ENCODE measurements around the gene GPC1. TPM values are rescaled to one million over a fixed set of nuclear protein-coding genes. Genes with fewer than 3 reads are reported as not detected.

Gene GPC1
- polyA plus RNA-seq, 1 donor: 28.1 TPM

GRCh38 chr2:240429341-240429871 lies 6.1 kb upstream of the GPC1 start:
- DNase-seq: no peak

DNA sequence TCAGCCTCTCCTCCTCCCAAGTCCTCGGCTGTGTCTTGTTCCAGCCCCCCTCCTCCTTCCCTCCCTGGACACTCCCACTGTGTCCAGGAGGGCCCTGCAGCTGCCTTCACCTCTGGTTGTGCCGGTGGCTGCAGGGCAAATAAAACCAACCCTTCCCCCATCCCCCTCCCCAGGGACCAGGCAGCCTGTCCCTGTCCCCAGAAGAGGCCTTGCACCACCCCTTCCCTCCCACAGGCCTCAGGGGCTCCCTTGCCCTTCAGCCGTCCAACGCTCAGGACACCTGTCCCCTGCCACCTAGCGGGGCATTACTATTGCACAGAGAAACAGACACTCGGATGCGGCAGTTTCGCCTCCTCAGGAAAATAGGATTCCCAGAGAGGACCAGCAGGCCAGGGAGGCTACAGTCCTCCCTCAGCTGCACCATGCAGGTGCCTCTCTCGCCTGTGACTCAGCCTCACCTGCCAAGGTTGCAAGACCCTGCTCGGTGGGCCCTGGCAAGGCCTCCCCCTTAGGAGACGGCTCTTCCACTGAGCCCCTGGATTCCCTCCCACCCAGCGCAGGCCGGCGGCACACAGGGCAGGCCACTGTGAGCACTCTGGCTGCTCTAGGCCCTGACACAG lies 5.5 kb upstream of the GPC1 start:
- DNase-seq: no peak

GRCh38 chr2:240430595-240430994 lies 4.9 kb upstream of the GPC1 start:
- DNase-seq: no peak

DNA sequence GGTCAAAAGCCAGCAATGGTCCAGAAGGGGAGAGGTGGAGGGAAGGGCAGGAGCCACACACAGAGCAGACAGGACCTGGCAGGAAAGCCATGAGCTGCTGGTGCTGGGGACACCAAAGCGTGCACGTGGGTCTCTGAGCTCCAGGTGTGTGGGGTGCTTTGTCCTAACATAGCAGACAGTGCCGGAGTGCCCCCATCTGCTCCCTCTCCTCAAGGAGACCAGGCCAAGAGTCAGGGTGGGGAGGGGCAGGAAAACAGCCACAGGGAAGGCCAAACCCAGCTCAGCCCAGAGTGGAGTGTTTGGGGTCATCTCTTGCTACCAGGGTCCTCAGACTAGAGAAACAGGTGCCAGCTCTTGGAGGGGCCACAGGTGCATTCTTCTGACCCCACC lies 4.2 kb upstream of the GPC1 start:
- no peak for DNase-seq

DNA sequence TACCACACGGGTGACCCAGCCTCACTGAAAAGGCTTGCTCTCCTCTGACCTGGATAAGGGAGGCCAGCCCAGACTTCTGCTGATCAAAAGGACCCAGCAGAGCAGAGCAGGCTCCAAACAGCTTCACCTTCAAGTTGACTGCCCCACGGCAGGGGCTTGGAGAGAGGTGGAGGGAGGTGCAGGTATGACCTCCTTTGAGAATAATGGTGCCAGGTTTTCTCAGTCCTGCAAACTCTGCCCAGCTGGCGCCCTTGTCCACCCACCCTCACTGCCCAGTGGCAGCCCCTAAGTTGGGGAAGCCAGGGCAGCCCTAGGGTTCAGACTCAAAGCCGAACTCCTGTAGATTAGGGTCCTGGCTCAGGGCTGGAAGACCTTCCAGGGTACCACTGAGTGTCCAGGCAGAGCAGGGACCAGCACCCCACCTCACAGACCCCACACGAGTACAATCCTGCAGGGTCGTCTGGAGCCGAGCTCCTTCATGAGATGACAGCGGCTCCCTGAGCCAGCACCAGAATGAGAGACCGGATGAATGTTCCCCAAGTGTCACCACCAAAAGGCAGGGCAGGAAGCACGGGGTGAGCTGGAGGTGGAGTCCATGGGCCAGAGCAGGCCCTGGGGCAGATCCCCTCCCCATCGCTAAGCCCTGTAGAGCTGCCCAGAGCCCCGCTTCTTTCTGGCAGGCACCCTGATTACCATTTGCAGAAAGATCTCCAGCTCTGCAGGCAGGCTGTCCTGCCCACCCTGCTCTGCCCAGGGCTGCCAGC lies 3.6 kb upstream of the GPC1 start:
- DNase-seq: no peak

- DNase-seq: no peak
Observed at GRCh38 chr2:240432430-240432819, 3.0 kb upstream of the GPC1 start.

DNA sequence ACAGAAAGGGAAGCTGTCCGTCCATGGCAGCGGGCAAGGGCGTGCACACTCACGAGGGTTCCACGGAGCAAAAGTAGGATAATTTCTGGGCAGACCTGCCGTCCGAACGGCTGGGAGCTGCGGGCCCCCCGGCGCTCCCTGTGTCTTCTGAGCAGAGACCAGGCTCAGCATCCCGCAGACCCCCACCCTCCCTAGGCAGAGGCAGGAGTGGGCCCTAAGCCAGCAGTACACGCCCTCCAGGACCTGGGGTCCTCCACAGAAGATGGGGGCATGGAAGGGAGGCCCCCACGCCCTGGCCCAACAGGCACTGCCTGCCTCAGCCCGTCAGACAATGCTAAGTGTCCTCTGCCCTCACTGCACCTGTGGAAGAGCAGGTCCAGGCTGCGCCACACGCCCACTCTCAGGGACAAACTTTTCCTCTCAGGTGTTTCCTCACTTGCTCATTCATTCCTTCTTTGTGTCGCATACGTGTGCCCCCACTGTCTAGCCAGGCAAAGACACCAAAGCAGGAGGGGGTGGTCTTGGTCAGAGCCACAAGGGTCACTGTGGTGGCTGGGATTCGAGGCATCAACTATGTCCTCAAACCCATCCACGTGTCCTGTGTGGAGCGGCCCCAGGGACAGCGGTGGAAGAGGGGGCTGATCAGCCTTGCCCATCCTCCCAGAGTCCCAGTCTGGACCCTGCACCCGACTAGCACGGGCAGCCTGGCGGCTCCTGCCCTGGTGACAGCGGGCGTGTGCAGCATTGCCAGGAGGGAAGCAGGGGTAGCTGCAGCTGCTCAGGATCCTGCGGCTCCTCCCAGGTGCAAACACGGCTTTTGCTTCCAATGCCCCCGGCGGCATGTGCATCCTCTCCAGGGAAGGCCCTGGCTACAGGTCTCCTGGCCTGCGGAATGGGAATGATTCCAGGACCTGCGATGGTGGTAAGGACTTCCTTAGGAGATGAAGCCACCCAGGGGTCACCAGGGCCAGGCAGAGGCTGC lies 2.4 kb upstream of the GPC1 start:
- DNase-seq: no peak

- DNase-seq: no peak
Observed at GRCh38 chr2:240433973-240434727, 1.3 kb upstream of the GPC1 start.

- peak; percentile 88 for DNase-seq
Observed at GRCh38 chr2:240434728-240435456, 571 bp upstream of the GPC1 start.

DNA sequence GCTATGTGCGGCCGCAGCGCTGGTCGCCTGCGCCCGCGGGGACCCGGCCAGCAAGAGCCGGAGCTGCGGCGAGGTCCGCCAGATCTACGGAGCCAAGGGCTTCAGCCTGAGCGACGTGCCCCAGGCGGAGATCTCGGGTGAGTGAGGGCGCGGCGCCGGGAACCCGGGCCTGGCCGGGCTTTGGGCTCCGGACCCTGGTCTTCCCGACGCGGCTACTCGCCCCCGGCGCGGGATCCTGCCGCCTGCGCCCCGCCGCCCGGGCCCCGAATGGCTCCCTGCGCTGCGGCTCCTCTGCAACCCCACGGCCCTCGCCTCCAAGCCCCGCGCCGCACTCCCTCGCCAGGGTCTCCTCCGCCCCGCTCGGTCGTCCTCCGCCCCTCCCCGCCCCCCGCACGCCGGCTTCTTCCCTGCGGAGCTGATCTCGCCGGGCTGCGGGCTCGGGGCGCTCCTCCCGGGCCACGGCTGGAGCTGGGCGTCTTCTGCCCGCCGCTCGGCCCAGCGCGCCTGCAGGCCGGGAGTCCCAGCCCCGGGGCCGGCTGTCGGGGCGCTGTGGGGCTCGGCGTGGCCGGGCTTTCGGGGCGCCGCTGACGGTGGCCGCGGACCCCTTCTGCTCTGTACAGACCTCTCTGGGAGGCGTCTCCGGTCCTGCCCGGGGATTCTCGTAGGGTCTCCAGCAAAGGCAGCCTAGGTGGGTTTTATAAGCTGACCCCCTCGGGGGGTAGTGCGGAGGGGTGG lies 652 bp downstream of the GPC1 start:
- DNase-seq: no peak

GRCh38 chr2:240436683-240437550 lies 1.5 kb downstream of the GPC1 start:
- DNase-seq: no peak

GRCh38 chr2:240437551-240437860 lies 2.0 kb downstream of the GPC1 start:
- DNase-seq: no peak

DNA sequence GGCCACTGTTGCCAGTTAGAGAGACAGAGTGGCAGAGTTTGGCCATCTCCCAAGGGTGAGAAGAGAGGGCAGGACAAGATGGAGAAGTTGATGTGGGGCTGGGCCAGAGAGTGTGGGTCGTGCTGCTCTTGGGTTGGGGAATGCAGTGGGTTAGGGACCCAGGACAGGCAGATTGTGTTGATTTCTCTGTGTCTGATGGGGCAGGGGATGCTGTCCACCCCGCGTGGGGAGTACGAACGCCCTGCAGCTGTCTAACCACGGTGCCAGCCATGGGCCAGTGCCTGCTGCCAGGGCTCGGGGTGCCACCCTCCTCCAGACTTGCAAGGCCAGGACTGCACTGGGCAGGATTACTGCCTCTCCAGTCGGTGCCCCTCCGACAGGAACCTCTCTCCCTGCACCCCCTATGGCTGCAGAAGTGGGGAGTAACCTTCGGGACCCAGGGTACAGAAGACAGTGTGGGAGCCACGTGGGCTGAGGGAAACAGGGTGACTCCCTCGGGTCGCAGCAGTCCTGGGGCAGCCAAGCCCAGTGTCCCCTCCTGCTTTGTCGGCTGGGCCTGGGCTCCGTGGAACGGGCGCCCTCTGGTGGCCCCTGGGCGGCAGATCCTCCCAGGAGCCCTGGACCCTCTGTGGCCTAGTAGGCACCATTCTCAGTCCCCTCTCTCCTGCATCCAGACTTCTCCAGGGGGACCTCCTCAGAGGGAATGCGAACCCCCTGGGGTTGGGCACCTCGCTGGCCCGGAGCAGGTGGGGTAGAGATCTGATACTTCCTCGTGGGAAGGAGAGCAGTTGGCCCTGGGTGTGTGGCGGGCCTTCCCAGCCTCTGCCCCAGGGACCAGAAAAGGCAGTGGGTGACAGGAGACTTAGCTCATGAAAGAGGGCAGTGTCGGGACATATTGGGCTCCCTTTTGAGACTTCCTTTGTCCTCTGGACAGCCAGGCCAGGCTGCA lies 2.7 kb downstream of the GPC1 start:
- peak; percentile 57 for DNase-seq

DNA sequence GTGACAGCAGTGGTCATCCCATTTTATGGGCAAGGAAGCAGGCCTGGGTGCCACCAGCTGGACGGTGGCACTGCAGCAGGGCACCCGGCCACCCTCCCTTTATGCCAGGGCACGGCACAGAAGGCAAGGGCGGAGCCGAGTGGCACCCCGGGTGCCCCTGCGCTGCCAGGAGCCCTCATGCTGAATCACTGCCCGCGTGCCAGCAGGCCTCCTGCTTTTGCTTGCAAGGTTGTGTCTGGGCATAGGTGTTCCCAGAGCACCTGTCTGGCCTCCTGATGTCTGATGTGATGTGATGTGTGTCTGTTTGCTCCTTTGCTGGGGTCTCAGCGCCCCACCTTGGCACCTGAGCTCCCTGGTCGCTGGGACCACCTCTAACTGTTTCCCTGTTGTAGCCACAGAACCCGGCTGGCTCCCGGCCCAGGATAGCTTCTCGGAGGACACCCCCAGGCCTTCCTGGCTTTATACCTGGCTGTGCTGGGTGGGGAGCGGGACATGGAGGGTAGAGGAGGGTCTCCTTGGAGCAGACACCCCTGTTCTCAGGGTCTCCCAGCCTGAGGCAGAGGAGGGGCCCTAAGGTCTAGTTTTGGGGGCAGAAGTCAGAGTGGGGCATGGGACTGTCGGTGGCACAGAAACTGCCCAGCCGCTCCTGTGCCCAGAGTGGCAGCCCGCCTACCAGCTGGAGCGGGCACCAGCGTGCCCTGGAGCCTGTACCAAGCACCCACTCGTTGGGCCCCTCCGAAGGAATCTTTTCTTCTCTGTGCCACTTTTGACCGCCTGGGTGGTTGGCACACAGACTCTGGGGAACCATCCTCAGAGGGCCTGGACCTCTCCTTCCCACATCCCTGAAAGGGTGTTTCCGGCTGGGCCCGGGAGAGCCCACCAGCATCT lies 3.6 kb downstream of the GPC1 start:
- no peak for DNase-seq

DNA sequence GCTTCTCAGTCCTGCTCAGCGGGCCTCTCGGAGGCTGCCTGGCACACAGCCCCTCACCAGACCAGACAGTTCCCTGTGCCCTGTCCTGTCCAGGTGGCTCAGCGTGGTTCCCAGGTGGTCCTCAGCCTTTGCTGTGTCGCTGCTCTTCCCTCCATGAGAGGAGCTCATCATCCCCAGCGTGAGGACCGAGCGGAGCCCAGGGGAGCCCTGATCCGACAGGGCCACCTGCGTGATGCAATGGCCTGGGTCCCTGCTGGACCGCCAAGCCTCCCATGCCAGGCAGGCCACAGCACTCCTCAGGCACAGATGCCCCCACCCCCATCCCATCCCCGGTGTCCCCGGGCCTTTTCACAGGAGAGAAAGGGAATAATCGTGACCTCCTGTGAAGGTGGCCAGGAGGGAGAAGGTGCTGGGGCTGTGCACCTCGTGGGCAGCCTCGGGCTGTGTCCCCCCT lies 4.3 kb downstream of the GPC1 start:
- no peak for DNase-seq

DNA sequence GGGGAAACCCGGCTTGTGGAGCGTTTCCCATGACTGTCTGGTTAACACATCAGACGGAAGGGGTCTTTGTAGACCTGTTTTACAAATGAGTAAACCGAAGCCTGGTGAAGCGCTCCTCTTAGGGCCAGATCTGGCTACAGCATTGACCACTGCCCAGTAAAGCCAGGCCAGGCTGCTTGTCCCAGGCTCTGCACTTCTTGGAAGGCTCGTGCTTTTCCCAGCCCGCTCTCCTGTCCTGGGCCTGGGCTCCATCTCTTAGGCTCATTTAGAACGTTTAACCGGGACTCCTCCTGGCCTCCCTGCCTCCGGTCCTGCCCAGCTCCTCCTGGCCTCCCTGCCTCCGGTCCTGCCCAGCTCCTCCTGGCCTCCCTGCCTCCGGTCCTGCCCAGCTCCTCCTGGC lies 4.8 kb downstream of the GPC1 start:
- DNase-seq: no peak

DNA sequence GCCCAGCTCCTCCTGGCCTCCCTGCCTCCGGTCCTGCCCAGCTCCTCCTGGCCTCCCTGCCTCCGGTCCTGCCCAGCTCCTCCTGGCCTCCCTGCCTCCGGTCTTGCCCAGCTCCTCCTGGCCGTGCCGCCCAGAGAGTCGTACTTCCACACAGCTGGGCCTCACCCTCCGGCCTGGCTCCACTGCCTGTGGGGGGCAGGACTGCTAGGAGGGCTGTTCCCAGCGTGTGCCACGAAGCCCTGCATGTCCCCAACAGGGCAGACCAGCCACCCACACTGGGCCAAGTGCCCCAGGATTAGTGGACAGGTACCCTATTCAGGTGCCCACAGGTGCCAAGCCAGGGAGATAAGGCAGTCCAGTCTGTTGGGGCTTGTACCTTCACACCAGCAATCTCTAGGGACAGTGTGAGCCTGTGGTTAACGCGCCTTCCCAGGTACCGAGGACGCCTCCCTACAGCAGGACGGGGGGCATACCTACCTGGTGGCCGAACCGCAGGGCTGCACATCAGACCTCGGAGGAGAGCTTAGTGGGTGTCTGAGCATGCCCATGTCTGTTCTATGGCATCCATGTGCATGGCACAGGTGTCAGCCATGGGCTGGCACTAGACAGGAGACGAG lies 5.3 kb downstream of the GPC1 start:
- DNase-seq: no peak

Data from left kidney (tissue), 2 donors.